Stimulated activated CD4-positive, alpha-beta T cell treated with anti-CD3 and anti-CD28 coated beads, TNF-alpha, amount 100 ng/mL, for 4 hours (primary cell): ENCODE data around the gene FCN3.
"Not testable (repeated sequence)": the region's sequence is repeated elsewhere in the genome, so short reads cannot be mapped to it uniquely, and the experiment has no call there.

Experiments used
- DNase-seq, 3 experiments: peaks; one replicate each; pipeline ENCODE4 v3.0.0-alpha.2; 2020; ENCODE audit warnings: low read depth in 3 of 3

The FCN3 gene

DNA sequence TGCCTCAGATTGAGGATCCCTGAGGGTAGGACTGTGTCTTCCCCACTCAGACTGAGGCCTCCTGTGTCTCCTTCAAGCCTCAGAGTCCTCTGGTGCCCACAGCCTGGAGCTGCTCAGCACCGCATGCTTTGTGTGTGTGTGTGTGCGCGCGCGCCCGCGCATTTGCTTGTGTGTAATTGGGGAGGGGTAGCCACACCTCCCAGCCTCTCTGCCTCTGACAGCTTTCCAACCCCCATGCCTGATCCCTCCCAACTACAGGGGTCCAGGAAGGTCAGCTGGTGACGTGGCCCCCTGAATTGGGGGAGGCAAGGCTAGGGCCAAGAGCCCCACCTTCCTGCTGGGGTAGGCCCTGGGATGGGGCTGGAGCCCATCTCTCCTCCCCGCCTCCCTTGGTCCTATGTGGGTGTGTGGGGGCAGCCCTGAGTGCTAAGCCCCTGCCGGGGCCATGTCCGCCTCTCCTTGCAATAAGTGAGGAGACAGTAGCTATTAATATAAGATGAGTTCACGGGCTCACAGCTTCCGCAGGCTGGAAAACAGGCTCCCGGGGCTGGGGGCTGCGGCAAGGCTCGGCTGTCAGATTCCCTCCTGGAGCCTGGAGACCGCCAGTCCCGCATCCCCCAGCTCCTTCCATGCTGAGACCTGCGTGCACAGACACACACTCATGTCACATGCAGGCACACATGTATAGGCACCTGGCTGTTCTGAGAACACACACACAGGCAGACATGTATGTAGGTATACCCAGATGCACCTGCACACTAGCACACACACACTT, 24.8 kb upstream of the FCN3 start:
- no peak for DNase-seq

DNA sequence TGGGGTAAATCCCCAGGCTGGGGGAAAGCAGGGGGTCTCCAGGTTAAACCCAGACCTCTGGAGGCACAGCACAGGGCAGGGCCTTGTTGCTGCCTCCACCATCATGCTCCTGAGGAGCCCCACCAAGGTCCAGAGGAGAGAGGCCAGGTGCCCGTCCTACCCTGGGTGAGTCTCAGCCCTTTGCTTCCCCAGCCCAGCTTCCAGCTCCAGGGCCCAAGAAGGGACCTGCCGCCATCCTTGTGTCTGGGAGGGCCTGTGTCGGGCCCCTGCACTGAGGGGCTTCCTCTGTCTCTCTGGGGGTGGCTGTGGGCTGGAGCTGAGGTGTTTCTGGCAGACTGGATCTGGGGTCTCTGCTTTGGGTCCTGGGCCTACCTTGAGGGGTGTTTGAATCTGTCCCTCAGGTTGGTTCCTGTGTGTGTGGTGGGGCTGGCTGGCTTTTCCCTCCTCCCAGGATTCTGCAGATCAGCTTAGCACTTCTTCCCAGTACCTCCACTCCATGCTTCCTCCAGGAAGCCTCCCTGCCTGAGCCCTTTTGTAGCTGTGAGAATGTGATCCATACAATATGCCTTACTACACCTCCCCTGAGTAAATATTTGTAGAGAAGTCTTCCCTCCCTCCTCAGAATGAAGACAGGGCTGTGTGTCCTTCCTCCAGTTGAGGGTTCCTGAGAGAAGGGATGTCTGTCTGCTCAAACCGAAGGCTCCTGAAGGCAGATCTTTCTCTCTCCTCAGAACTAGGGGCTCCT, 24.0 kb upstream of the FCN3 start:
- no peak for DNase-seq

DNA sequence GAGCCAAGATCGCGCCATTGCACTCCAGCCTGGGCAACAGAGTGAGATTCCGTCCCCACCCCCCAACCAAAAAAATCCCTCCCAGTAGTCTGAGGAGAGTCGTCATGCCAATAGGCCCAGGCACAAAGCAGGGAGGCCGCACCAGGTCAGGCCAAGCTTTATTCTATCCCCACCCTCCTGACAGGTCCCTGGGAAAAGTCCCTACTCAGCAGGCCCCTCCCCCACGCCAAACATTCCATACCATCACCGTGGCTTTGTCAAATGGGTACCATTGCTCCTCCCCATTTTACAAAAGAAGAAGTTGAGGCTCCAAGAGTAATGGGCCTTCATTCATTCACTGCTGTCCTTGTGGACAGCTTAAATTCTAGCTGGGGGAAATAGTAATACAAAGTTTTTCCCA, 23.1 kb upstream of the FCN3 start:
- no peak for DNase-seq

DNA sequence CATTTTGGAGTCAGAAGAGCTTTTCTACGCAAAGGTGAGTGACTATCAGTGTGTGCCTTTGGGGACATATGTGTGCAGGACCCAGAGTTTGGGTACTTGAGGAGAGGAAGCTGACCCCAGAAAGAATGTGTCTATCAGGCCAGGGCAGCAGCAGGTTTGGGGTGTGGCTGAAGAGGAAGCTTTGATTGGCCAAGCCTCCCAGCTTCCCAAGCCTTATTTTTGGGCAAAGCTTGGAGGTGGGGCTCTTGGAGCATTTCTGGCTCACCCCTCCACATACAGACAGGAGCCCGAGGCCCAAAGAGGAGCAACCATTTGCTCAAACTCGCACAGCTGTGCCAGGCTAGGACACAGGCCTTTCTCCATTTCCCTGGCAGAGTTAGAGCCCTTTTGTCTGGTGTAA, 22.5 kb upstream of the FCN3 start:
- no peak for DNase-seq

DNA sequence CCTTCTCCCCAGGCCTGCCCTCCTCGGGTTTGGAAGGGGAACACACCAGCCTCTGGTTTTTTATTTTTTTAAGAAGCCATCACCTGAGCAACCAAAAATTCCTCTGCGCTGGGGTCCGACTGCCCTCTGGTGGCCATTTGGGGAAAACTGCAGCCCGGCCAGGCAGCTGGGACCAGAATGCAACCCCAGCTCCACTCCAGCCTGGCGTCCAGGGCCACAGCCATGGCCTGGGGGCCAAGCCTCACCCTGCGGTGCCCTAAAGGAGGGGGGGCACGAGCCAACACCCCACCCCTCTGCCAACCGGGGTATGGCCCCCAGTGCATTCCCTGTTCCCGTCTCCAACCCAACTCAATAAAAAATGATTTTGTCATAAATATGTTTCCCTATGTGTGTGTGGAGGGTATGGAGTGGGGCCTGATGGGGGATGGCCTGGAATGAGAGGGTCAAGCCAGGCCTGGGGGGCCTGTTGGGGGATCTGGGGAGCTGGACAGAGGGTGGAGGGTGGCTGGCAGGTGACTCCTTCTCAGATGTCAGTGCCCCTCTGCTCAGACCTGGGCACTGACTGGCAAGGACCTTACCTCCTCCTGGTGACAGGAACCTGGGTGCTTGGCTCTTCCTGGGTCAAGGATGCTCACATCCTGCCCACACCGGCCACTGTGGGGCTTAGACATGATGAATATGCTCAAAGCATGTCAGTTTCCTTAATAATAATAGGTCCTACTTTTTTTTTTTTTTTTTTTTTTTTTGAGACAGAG, 21.0 kb upstream of the FCN3 start:
- DNase-seq, result peak; percentile 54 to 67 (median 64)

DNA sequence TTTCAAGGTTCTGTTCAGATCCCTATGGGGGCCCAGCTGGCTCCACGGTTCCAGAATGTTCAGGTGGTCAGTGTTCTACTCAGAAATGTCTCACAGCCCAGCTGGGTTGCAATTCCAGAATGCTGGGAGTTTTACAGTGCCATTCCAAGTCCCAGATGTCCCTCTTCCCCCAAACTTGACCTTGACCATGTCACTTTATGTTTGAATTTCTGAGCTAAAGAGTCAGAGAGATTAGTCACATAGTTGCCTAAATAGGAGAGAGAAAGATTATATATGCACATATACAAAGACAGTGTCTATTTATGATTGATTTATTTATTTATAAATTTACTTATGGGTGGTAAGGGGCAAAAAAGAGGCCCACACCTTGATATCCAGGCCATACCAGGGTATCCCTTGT, 20.3 kb upstream of the FCN3 start:
- DNase-seq, result no peak

DNA sequence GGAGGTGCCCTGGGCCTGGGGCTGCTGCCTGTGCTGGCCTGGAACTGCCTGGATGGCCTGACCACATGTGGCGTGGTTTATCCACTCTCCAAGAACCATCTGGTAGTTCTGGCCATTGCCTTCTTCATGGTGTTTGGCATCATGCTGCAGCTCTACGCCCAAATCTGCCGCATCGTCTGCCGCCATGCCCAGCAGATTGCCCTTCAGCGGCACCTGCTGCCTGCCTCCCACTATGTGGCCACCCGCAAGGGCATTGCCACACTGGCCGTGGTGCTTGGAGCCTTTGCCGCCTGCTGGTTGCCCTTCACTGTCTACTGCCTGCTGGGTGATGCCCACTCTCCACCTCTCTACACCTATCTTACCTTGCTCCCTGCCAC, 19.6 kb upstream of the FCN3 start:
- no peak for DNase-seq

DNA sequence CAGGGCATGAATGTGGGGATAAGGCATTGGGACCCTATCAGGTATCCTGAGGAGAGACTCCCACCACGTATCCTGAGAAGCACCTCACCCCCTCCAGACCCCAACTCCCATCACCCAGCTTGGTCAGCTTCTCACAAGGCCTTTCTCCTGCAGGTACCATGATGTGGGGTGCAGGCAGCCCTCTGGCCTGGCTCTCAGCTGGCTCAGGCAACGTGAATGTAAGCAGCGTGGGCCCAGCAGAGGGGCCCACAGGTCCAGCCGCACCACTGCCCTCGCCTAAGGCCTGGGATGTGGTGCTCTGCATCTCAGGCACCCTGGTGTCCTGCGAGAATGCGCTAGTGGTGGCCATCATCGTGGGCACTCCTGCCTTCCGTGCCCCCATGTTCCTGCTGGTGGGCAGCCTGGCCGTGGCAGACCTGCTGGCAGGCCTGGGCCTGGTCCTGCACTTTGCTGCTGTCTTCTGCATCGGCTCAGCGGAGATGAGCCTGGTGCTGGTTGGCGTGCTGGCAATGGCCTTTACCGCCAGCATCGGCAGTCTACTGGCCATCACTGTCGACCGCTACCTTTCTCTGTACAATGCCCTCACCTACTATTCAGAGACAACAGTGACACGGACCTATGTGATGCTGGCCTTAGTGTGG, 19.1 kb upstream of the FCN3 start:
- DNase-seq, result no peak

DNA sequence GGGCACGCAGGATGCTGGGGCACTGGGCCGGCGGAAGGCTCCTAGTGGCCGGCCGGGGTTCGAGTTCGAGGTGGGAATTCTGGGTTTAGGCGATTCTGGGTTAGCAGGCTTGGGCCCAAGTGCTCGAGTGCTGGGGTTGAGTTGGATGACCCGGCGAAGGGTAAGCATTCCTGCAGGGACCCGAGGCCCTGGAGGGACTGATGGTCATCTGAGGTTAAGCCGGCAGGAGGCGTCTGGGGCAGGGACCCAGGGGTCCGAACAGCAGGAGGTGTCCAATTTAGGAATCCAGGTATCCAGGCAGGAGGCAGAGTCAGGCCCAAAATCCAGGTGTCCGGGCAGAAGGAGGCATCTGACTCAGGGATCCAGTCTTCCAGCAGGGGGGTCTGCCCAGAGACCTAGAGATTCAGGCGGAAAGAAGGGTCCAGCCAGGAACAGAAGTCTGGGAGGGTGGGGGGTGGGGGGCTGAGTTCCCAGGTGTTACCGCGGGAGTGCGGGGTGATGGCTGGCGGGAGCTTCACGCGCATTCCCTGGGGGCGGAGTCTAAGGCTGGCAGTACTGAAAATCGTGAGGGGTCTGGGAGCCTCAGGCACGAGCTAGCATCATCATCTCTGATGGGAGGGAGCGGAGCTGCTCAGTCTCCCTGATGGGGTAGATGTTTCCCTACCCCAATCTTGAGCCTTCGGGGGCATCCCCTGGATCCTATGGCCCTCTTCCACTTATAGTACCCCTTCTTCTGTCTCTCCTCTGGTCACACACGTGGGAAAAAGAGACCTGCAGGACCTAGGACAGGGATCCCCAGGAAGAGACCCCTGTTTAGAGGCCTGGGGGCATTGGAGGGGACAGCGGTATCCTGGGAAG, 18.4 kb upstream of the FCN3 start:
- DNase-seq, result no peak

DNA sequence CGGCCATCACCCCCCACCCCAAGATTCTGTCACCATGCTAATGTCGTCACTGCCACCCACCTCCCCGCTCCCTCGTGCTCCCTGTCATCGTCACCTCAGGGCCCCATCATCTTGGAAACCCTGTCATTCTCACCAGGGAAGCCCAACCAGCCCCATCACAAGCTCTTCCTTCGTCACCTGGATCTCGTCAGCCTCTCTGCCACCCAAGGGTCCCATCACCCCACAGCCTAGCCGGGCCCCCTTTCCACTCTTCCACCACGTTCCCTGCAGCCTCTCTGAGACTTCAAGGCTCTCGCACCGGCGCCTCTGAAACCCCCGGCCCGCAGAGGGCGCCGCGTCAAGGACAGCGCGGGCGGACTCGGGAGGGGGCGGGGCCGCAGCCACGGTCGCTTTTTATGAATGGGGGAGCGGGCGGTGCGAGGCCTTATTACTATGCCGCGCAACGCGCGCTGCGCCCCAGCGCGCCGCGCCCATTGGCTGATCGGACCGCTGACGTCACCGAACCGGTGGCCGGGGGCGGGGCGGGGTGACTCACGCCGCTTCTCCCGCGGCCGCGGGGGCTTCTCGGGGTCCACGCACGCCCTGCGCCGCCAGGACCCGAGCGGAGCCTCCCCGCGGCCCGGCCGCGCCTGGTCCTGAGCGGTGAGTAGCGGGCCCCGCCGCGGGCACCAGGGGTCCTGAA, 17.6 kb upstream of the FCN3 start, which contains the start of gene GPR3:
GPR3 (plus strand) TSS at position 527 of the 682 bp plus-strand sequence. CDS start 1,177 bp downstream, outside the sequence.
- DNase-seq, result peak; percentile 89 to 91 (median 89)

DNA sequence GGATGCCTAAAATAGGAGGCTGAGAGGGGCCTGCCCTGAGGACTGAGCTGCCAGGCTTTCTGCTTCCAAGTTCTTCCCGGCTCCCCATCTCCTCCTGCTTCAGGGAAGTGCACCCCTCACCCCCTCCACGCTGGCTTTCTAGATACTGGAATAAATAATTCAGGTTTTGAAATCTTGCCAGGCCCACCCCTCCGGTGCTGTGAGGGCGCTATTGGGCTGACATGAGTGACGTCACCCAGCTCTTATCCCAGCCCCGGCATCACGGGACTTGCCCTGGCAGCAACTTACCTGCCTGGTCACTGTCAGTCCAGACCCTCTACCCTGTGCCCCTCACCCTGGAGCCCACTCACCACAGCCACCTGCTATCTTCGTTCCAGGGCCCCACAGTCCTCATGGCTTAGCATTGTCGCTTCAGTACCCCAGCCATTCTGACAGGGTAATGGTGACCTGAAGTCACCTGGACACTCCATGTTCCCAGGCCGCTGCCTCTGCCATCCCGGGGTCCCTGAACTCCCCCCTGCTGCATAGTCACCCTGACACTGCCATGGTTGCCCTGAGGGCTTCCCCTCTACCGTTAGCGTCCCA, 17.0 kb upstream of the FCN3 start:
- no peak for DNase-seq

DNA sequence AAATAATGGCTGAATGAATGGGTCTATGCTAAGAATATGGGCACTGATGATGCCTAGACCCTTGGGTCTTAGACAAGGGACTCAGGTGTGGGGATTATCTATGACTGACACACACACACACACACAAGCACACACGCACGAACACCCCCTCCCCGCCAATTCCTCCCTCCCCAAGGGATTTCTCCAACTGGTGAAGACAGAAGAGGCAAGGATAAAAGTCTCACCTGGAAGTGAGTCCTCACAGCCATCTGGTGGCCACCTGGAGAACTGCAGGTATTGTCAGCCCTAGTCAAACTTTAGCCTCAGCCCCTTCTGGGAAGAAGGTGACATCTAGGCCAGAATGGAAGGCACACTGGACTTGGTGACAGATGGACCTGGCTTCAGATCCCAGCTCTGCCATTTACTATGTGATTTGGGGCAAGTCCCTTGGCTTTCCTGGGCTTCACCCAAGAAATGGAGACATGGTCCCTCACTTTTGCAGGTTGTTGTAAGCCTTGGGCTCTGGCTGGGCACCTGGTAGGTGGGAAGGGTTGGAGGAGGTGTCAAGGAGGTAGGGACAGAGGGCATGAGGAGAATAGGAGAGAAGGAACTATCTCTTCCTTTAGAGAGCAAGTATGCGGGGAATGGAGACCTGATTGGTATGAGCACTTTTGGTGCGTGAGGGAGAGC, 13.8 kb upstream of the FCN3 start:
- DNase-seq, result peak; percentile 56 to 64 (median 60)

DNA sequence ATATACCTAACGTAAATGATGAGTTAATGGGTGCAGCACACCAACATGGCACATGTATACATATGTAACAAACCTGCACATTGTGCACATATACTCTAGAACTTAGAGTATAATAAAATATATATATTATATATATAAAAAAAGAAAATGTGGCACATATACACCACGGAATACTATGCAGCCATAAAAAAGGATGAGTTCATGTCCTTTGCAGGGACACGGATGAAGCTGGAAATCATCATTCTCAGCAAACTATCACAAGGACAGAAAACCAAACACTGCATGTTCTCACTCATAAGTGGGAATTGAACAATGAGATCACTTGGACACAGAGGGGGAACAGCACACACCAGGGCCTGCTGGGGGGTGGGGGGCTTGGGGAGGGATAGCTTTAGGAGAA, 10.2 kb upstream of the FCN3 start:
- DNase-seq, result not testable (repeated sequence)

DNA sequence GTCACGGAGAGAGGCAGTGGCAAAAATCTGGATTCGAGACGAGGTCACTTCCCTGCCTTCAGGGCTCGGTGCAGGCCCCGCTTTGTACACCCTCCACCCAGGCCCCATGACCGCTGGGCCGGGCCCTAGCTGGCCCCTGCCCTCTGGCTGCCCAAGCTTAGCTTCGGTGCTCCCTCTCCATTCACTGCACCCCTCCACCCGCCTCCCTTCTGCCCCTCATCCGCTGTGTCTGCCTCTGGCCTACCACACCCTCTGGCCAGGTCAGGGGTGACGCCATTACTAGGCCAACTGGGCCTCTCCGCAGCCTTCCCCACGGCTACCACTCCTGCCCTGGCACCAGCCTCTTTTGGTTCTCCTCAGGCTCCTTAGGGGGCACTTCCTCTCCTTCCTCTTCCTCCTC, 9.0 kb upstream of the FCN3 start:
- DNase-seq, result no peak

DNA sequence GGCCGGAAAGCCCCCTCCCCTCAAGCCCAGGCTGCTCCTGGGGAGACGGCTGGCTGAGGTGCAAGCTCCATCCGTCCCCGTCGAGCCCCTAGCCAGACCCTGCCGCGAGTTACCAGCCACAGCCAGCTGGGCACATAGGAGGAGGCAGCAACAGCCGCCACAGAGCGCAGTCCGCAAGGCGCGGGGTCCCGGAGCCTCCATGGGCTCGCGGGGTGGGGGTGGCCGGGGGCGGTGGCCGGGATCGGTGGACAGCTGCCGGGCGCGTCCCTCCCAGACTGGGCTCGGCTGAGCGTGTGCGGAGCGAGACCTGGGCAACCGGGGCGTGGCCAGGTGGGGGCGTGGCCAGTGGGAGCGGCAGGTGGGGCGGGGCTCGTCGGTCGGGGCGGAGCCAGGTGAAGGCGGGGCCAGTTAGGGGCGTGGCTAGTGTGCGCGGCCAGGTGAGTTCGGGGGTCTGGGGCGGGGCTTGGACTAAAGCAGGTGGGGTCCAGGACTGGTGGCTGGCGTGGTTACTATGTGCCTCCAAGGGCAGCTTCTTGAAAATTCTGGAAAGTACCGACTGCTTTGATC, 8.5 kb upstream of the FCN3 start, which contains the start of gene CD164L2:
CD164L2 (minus strand) TSS at position 295 of the 567 bp plus-strand sequence; CDS start at position 201, 94 bp downstream.
- DNase-seq, result peak in 1 of 3 experiments; percentile 34

DNA sequence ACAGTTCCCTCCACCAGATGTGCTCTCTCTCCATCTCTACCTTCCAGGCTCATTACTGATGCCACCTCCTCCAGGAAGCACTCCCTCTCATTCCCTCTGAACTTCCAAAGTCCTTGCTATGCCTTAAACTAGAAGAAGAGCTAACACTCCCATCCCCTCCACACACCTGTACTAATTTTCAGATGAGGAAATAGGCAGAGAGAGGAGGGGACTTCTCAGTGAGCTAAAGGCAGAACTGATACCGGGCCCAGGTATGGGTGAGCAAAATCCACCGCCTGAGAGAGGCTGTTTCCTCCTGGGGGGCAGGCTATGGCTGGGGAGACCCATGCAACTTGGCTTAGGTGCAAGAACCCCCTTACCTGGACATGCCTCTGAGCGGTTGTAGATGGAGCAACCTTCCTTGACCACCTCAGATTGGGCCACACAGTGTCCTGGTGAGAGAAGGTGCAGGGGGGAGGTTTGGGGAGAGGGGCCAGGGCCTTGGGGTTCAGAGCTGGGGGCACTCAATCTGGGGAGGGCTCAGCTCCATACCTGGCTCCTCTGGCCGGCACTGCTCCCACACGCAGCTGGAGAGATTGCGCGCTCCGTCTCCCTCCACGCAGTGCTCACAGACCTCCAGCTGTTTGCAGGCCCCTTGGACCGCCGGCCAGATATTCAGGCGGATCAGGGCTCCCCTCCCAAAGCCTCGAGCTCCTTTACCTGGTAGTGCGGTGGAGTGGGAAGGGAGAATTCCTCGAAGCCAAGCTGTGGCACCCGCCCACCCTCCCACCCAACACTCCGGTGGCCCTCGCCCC, 7.5 kb upstream of the FCN3 start:
- DNase-seq, result no peak

DNA sequence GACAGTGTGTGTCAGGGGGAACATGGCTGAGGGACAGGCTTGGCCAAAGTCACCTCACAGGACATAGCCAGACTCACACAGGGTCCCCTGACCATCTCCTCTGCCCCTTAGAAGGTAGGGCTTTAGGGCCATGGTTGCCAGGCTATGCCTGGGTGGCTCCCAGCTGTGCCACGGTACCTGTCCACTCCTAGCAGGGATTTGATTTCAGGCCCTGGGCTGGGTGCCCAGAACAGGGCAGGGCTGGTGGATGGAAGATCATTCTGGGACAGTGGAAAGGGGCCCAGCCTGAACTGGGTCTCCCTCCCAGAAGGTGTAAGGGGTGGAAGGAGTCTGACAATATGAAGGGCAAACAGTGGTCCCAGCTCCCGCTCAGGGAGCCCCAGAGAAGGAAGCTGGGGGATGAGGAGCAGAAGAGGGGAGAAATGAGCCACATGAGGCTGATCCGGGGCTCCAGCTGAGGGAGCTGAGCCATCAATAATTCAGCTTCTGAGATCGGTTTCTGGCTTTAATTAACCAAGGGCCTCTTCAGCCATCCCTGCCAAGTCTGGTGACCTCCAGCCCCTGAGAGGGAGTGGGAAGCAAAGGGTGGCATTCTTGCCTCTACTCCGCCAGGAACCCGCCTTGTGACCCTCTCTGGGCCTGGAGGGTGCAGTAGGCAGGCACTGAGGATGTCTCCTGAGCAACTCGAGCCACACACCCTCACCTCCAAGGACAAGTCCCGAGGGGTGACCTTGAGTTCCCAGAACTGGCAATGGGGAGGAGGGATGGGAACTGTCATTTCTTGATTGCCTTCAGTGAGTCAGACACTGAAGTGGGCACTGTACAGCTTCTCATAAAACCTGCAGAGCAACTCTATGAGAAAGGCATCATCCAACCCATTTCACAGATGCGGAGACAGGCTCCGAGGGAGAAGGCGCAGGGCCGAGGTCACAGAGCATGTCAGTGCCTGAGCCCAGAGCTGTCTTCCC, 6.4 kb upstream of the FCN3 start:
- no peak for DNase-seq
